Ectodermal cell (in vitro differentiated cells): Measurements from ENCODE around the gene IL12A. TPM values are rescaled to one million over a fixed set of nuclear protein-coding genes. Genes with fewer than 3 reads are reported as not detected.
A peak's percentile ranks its signal among the peaks of the same experiment; 100 is the strongest.

Source experiments
- H3K27ac ChIP-seq: 2 replicates; pipeline ENCODE4 v1.7.0; 2013; ENCODE audit warnings: mild to moderate bottlenecking, low read depth, low read length; ENCODE audit not compliant: insufficient read depth, poor library complexity, severe bottlenecking
- H3K27me3 ChIP-seq: 2 replicates; pipeline ENCODE4 v1.7.0; 2013; ENCODE audit warnings: mild to moderate bottlenecking, low read length; ENCODE audit not compliant: insufficient read depth, control insufficient read depth, poor library complexity, severe bottlenecking
- H3K36me3 ChIP-seq: one replicate; pipeline ENCODE4 v1.7.0; 2013; ENCODE audit warnings: low read length; ENCODE audit not compliant: control insufficient read depth, insufficient read depth
- H3K4me1 ChIP-seq: one replicate; pipeline ENCODE4 v1.7.0; 2013; ENCODE audit warnings: low read length; ENCODE audit not compliant: control insufficient read depth, insufficient read depth
- H3K4me3 ChIP-seq: 2 replicates; pipeline ENCODE4 v1.7.0; 2013; ENCODE audit warnings: low read depth, low read length, control low read depth; ENCODE audit not compliant: insufficient read depth
- H3K9me3 ChIP-seq: 2 replicates; pipeline ENCODE4 v1.7.0; 2013; ENCODE audit warnings: mild to moderate bottlenecking, low read length, moderate library complexity; ENCODE audit not compliant: control insufficient read depth
- WGBS, 2 experiments: methylation state at CpG; one replicate each; pipeline ENCODE4 v1.1.7; 2013; ENCODE audit warnings: missing lambda C conversion rate in 2 of 2; 5-methylcytosine and 5-hydroxymethylcytosine counted together
- polyA plus RNA-seq, 4 experiments: library from polyadenylated mRNA; stranded (reverse); fragments of 50-300 nt; gene quantifications; one replicate each; pipeline ENCODE4 v1.2.3, GENCODE V29; 2013

The IL12A gene
- 1.8 TPM for polyA plus RNA-seq (2013, experiment 1 of 4)
- 1.5 TPM for polyA plus RNA-seq (2013, experiment 2 of 4)
- 0.96 TPM for polyA plus RNA-seq (2013, experiment 3 of 4)
- 1.1 TPM for polyA plus RNA-seq (2013, experiment 4 of 4)

DNA sequence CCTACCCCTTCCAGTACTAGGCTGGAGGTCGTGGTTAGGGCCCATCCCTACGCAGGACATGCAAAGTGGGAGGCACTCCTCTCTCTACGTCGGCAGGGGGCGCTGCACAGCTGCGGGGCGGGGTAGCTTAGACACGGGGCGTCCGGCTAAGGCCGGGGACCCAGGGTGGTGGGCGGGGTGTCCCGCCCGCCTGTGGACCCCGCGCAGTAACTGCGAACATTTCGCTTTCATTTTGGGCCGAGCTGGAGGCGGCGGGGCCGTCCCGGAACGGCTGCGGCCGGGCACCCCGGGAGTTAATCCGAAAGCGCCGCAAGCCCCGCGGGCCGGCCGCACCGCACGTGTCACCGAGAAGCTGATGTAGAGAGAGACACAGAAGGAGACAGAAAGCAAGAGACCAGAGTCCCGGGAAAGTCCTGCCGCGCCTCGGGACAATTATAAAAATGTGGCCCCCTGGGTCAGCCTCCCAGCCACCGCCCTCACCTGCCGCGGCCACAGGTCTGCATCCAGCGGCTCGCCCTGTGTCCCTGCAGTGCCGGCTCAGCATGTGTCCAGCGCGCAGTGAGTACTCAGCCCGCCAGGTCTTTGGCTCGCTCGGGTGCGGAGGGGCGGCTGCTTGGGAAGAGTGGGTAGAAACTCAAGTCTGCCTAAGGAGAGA lies at the start of gene IL12A:
IL12A (plus strand) TSS at position 219 of the 655 bp plus-strand sequence.
- Histone ChIP-seq H3K4me1 (no peaks in the 10 kb centered on the region), H3K4me3 (peak within 1 kb of the TSS; percentile 58), H3K27ac (no peak within 1 kb of the TSS), H3K27me3 (peaks cover 11% of the 10 kb centered on the region), H3K36me3 (no peaks in the 10 kb centered on the region), H3K9me3 (no peaks in the 10 kb centered on the region)
- 1% methylated on average over 54 of the region's 54 CpGs for WGBS, 2 experiments

DNA sequence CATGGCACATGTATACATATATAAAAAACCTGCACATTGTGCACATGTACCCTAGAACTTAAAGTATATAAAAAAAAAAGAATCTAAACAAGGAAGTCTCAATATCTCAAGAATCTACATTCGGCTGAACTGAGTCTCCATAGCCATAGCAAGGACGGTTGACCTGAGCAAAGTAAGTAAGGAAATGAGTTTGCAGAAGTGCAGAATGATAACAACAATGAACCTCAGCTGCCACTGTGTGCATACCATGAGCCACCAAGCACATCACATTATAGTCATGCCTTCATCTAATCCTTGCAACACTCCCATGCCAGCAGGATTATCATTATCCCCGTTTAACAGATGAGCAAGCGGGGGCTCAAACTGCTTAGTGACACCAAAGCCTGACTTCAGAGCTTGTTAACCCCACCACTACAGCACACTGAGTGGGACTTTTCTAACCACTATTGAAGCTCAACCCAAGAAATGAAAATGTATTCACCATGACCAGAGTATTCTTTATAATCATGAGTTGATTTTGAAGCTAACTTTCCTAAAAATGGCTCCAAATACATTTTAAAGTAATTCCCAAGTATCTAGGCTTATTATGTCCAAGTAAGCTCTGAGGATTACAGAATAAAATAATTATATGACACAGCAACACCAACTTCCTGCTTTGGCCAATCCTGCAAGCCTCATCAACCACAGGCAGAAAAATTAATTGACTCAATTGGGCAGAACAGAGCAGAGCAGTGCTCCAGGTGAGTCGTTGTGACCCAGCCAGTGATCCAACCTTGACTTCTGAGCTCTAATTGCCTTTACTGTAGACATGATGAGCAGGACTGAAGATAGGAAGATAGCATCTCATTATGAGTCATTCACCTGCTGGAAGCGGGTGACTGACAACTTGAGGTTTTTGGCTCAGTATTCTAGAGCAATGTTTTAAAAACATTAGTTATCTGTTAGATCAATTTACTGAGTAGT lies 47.3 kb upstream of the IL12A start:
- H3K4me3 ChIP-seq, result no peak overlapping the region
- no peaks in the 10 kb centered on the region for H3K36me3 ChIP-seq
- H3K27ac ChIP-seq, result no peak overlapping the region
- no peaks in the 10 kb centered on the region for H3K9me3 ChIP-seq
- H3K27me3 ChIP-seq, result no peaks in the 10 kb centered on the region
- no peaks in the 10 kb centered on the region for H3K4me1 ChIP-seq
- 86 to 89% methylated on average over 6 of the region's 6 CpGs for WGBS, 2 experiments

- no peaks in the 10 kb centered on the region for H3K36me3 ChIP-seq
- no peak overlapping the region for H3K27ac ChIP-seq
- no peaks in the 10 kb centered on the region for H3K4me1 ChIP-seq
- H3K27me3 ChIP-seq, result no peaks in the 10 kb centered on the region
- WGBS, 2 experiments, result 83% methylated on average over 1 of the region's 1 CpG; no CpG with 5 or more reads in 1 of the 2 experiments
- H3K4me3 ChIP-seq, result no peak overlapping the region
- no peaks in the 10 kb centered on the region for H3K9me3 ChIP-seq
Observed at GRCh38 chr3:159944781-159945180, 43.9 kb upstream of the IL12A start.

- Histone ChIP-seq H3K4me3 (no peak overlapping the region), H3K36me3 (no peaks in the 10 kb centered on the region), H3K9me3 (no peaks in the 10 kb centered on the region), H3K27me3 (no peaks in the 10 kb centered on the region), H3K27ac (no peak overlapping the region), H3K4me1 (no peaks in the 10 kb centered on the region)
- 92 to 93% methylated on average over 2 of the region's 2 CpGs for WGBS, 2 experiments
Observed at GRCh38 chr3:159945930-159946329, 42.7 kb upstream of the IL12A start.

- no peaks in the 10 kb centered on the region for H3K9me3 ChIP-seq
- no peaks in the 10 kb centered on the region for H3K4me1 ChIP-seq
Observed at GRCh38 chr3:159947220-159947619, 41.4 kb upstream of the IL12A start.

GRCh38 chr3:159948429-159949144 lies 40.0 kb upstream of the IL12A start:
- no peaks in the 10 kb centered on the region for H3K27me3 ChIP-seq
- 84 to 88% methylated on average over 5 of the region's 5 CpGs for WGBS, 2 experiments
- no peak overlapping the region for H3K27ac ChIP-seq

More at GRCh38 chr3:159947220-159947619, 41.4 kb upstream of the IL12A start:
- H3K27ac ChIP-seq, result no peak overlapping the region
- no peak overlapping the region for H3K4me3 ChIP-seq
- H3K36me3 ChIP-seq, result no peaks in the 10 kb centered on the region
- H3K27me3 ChIP-seq, result no peaks in the 10 kb centered on the region

GRCh38 chr3:159950156-159950898 lies 38.3 kb upstream of the IL12A start:
- Histone ChIP-seq H3K36me3 (no peaks in the 10 kb centered on the region), H3K9me3 (no peaks in the 10 kb centered on the region), H3K4me1 (no peaks in the 10 kb centered on the region), H3K27ac (no peak overlapping the region), H3K27me3 (no peaks in the 10 kb centered on the region), H3K4me3 (no peak overlapping the region)
- 95 to 97% methylated on average over 3 of the region's 3 CpGs for WGBS, 2 experiments

More at GRCh38 chr3:159948429-159949144, 40.0 kb upstream of the IL12A start:
- no peaks in the 10 kb centered on the region for H3K36me3 ChIP-seq
- H3K4me1 ChIP-seq, result no peaks in the 10 kb centered on the region
- no peaks in the 10 kb centered on the region for H3K9me3 ChIP-seq
- H3K4me3 ChIP-seq, result no peak overlapping the region

GRCh38 chr3:159951540-159951939 lies 37.1 kb upstream of the IL12A start:
- no peak overlapping the region for H3K4me3 ChIP-seq
- no peaks in the 10 kb centered on the region for H3K36me3 ChIP-seq
- no peak overlapping the region for H3K27ac ChIP-seq
- no peaks in the 10 kb centered on the region for H3K4me1 ChIP-seq
- H3K9me3 ChIP-seq, result no peaks in the 10 kb centered on the region
- WGBS, 2 experiments, result 83 to 93% methylated on average over 2 of the region's 2 CpGs
- H3K27me3 ChIP-seq, result no peaks in the 10 kb centered on the region

DNA sequence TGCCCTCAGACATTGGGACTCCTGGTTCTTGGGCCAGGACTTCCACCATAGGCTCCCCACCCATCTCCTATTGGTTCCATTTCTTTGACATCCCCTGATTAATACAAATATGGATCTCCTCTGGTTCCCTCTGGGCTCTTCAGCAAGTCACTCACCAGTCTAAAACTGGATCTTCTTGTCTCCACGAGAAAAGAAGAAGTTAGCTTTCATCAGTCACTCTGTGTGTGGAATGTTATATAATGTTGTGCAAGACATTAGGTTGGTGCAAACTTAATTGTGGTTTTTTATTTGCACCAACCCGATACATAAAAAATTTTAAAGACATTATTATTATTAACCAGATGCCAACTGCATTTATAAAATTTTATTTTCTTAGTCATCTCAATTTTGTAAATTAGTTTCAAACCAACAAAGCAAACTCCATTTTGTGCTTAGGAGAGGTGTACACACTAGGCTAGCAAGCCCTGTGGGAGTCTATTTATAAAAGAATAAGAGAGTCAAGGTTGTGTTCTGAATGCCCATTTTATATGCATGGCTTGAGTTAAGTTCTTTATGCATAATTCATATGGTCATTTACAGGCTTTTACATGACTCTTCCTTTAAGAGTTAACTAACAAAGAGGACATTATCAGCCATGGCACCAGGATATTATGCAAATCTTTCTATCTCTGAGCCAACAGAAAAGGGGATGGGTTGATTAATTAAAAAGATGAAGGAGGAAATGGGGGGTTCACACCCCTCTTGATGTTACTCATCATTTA lies 35.1 kb upstream of the IL12A start:
- H3K4me1 ChIP-seq, result no peaks in the 10 kb centered on the region
- H3K4me3 ChIP-seq, result no peak overlapping the region
- no peaks in the 10 kb centered on the region for H3K27me3 ChIP-seq
- WGBS, 2 experiments, result 80 to 100% methylated on average over 1 of the region's 2 CpGs
- H3K9me3 ChIP-seq, result no peaks in the 10 kb centered on the region
- H3K27ac ChIP-seq, result no peak overlapping the region
- no peaks in the 10 kb centered on the region for H3K36me3 ChIP-seq
